ENCODE measurements around the gene CUEDC2.

GRCh38 chr10:102455893-102456471 lies 23.6 kb upstream of the CUEDC2 start:
- TF ChIP-seq CTCF (IDR thresholded peaks at IDR 0.05; ENCODE audit: poor library complexity, severe bottlenecking) (no peak), POLR2AphosphoS5 (IDR thresholded peaks at IDR 0.05) (no peak), TAF1 (IDR thresholded peaks at IDR 0.05; ENCODE audit: low read depth) (no peak), RAD21 (conservative IDR thresholded peaks at IDR 0.05) (no peak), SMC3 (conservative IDR thresholded peaks at IDR 0.05; ENCODE audit: poor library complexity) (no peak), REST (IDR thresholded peaks at IDR 0.05; ENCODE audit: borderline replicate concordance) (no peak), EZH2 (IDR thresholded peaks at IDR 0.05; ENCODE audit: borderline replicate concordance, insufficient read depth, low read length, poor library complexity, severe bottlenecking) (no peak)

Data from neural cell (in vitro differentiated cells).